WTC11 (cell line): ENCODE data around the gene LSP1.

Source experiments
- CTCF ChIP-seq: fragments of 200-600 bp; IDR thresholded peaks from 2 replicates; pipeline ENCODE4 v1.8.0; 2022; ENCODE audit warnings: antibody characterized with exemption
- FOXJ3 ChIP-seq: sonication (generic); formaldehyde crosslinking; IDR thresholded peaks from 2 replicates; pipeline ENCODE4 v1.9.0; 2021; ENCODE audit warnings: missing genetic modification reagents, mild to moderate bottlenecking, borderline replicate concordance

- TF ChIP-seq CTCF (no peak), FOXJ3 (CRISPR knock-in tag) (no peak)
Measured at GRCh38 chr11:1919391-1920127, 66.7 kb downstream of the LSP1 start, which contains the start of gene TNNT3.
